Measurements from ENCODE around the gene LHFPL3.
"Not testable (repeated sequence)": the region's sequence is repeated elsewhere in the genome, so short reads cannot be mapped to it uniquely, and the experiment has no call there.

Gene LHFPL3

DNA sequence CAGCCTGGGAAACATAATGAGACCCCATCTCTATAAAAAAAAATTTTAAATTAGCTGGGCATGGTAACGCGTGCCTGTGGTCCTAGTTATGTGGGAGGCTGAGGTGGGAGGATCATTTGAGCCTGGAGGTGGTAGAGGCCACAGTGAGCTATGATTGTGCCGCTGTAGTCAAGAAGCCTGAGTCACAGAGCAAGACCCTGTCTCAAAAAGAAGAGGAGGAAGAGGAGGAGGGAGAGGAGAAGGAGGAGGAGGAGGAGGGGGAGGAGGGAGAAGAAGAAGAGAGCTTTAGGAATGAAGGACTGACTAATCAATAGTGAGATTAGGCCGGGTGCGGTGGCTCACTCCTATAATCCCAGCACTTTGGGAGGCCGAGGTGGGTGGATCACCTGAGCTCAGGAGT, 573.8 kb downstream of the LHFPL3 start:
- H3K4me3 ChIP-seq (ENCODE audit: low read depth, low read length): no peak overlapping the region
- DNase-seq (ENCODE audit: low read depth): no peak

DNA sequence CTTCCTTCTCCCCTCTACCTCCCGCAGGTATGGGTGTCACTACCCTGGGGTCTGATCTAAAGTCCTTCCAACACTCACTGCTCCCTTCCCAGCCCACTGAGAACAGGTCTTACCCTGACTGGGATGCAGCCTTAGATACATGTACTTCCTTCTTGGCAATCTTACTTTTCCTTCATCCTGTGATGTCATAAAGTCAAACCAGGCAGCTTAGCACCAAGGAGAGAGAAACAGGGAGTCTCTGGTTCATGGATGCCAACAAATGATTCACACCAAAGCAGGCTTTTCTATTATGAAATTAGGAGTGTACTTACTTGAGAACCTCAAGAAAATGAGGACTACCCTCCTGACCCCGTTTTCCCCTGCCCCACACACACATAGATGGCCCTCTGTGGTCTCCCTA, 574.6 kb downstream of the LHFPL3 start:
- DNase-seq (ENCODE audit: low read depth): no peak
- no peak overlapping the region for H3K4me3 ChIP-seq (ENCODE audit: low read depth, low read length)

DNA sequence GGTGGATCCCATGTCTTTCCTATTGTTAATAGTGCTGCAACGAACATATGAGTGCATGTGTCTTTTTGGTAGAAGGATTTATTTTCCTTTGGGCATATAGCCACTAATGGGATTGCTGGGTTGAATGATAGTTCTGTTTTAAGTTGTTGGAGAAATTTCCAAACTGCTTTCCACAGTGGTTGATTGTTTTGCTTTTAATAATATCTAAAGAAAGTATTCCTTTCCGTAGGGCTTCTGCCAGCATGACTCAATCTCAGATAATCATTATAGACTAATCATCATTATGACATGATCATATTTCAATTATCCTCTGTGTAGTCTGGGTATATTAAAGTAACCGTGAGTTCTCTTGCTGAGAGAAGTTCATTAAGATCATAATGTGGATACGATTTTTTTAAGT, 575.4 kb downstream of the LHFPL3 start:
- no peak for DNase-seq (ENCODE audit: low read depth)
- H3K4me3 ChIP-seq (ENCODE audit: low read depth, low read length): no peak overlapping the region

DNA sequence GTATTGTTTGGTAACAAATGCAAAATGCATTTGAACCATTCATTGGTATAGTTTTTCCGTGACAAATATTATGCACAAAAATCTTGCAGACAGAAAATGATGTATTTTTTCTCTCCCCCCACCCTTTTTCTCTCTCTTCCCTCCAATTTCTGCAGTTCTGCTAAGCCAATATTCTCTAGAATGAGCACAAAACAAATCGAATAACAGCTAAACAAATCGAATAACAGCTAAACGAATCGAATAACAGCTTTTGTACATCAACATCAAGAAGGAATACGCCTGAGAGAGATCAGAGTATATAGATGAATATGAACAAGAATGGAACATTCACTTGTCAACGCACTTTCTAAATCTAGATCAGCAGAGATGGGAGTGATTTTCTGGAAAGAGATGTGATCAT, 577.6 kb downstream of the LHFPL3 start:
- DNase-seq (ENCODE audit: low read depth): no peak
- no peak overlapping the region for H3K4me3 ChIP-seq (ENCODE audit: low read depth, low read length)

DNA sequence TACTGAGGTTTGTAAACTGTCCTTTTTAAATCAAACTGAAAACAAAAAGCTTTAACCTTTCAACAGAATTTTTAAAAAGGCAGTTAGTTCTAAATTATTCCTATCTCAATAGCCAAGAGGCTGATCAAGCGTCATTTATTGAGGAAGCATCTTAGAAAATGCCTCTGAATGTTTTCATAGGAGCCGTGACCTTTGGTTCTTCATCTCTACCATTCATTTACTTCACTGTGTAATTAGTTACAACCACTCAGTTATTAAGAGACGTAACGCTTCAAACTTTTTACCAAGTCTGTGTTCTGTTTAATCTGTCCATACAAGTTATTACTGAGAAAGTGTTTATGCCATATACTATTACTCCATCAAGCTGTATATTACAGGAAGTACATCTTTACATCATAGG, 578.2 kb downstream of the LHFPL3 start:
- no peak for DNase-seq (ENCODE audit: low read depth)
- no peak overlapping the region for H3K4me3 ChIP-seq (ENCODE audit: low read depth, low read length)

DNA sequence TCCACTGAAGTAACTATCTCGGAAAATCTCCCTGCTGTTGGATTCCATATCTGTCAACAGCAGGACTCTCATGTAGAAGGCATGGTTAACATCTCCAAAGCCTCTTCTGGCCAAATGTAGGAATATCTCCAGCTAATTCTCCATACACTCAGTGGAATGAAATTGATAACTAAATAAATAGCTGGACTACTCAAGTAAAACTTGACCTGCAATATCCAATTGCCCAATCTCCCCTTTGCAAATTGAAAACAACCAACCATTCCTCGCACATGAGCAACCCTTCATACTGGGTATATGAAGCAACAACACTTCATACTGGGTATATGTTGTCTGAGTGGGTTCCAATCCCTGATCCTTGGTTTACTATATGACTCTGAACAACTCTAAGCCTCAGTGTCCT, 580.2 kb downstream of the LHFPL3 start:
- no peak overlapping the region for H3K4me3 ChIP-seq (ENCODE audit: low read depth, low read length)
- no peak for DNase-seq (ENCODE audit: low read depth)

DNA sequence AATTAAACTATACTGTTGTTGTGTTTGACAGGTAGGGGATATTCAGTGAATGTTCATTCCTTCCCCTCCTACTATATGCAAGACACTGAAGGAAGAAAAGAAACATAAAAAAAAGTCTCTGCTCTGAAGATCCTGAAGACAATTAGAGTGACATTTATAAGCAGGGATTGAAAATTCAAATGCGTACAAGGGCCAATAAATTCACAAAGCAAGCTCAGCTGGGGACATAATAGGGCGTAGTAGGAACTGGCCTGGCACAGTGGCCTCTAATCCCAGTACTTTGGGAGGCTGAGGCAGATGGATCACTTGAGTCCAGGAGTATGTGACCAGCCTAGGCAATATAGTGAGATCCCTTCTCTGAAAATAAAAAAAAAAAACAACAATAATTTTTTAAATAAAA, 580.7 kb downstream of the LHFPL3 start:
- no peak overlapping the region for H3K4me3 ChIP-seq (ENCODE audit: low read depth, low read length)
- no peak for DNase-seq (ENCODE audit: low read depth)

DNA sequence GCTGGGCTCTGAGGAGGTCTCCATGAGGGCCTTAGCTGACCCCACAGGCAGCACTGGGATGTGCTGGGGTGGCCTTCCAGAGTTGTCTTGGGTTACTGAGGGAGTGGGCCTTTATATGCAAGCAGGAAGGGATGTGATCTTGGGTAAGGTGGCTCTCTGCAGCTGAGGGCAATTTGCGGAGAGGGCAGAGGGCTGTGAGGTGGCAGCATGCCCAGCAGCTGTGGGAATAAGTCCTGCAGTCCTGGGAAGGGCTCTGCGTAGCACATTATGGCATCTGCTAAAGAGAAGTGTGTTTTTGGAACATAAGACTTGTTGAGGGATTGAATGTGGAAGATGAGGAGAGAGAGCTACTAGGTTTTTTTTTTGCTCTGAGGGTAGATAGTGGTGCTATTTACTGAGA, 586.0 kb downstream of the LHFPL3 start:
- H3K4me3 ChIP-seq (ENCODE audit: low read depth, low read length): no peak overlapping the region
- DNase-seq (ENCODE audit: low read depth): no peak

DNA sequence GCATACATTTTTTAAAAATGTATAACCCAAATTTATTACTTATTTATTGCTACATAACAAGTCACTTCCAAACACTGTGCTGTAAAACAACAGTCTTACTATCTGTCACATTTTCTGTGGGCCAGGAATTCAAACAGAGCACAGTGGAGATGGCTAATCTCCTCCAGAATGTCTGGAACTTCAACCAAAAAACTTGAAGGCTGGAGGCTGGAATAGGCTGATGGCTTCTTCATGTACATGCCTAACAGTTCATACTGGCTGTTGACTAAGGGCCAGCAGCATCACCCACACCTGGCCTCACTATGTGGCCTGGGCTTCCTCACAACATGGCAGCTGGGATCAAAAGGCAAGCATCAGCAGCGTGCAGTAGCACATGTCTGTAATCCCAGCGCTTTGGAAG, 593.2 kb downstream of the LHFPL3 start:
- no peak overlapping the region for H3K4me3 ChIP-seq (ENCODE audit: low read depth, low read length)
- no peak for DNase-seq (ENCODE audit: low read depth)

DNA sequence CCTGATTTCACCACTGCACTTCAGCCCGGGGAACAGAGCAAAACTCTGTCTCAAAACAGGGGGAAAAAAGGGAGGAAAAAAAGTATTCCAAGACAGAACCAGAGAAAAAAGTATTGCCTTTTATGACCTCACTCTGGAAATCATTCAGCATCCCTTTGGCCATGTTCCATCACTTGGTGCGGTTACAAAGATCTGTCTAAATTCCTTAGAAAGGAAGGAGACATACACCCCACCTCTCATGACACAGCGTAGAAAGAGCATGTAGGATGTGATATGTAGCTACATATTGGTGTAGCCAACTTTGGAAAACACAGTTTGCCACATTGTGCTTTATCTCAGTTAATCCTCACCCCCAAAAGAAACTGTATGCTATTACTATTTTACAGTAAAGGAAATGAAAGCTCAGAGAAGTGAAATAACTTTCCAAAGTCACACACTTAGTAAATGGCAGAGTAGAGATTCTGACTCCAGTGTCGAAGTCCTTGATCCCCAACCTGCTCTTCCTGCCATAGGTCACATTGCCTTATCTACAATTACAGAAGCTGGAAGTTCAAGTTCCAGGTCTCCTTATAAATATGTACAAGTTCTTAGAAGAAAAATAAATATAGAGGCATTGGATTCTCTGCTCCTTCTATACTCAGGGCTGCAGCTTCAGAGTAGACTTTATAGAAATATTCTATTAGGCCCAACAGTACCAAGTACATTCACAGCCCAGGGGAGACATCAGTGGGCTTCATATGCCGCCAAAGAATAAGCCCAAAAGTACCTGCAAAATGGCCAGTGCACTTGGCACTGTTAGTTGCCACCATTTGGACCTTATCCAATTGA, 594.0 kb downstream of the LHFPL3 start:
- DNase-seq (ENCODE audit: low read depth): peak; percentile 37

DNA sequence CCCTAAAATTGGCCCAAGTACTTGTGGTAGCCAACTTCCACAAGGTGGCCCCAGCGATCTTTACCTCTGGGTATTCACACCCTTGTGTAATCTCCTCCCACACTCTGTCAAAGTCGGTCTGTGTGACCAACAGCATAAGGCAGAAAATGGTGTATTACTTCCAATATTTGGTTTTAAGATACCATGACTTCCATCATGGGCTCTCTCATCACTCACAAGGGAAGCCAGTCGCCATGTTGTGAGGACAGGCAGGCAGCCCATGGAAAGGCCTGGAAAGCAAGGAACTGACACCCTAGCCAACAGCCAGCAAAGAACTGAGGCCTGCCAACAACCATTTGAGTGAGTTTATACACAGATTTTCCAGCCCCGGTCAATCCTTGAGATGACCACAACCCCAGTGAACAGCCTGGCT, 594.6 kb downstream of the LHFPL3 start:
- DNase-seq (ENCODE audit: low read depth): peak; percentile 62
- H3K4me3 ChIP-seq (ENCODE audit: low read depth, low read length): no peak overlapping the region

More for the DNA sequence above, 594.0 kb downstream of the LHFPL3 start:
- no peak overlapping the region for H3K4me3 ChIP-seq (ENCODE audit: low read depth, low read length)

DNA sequence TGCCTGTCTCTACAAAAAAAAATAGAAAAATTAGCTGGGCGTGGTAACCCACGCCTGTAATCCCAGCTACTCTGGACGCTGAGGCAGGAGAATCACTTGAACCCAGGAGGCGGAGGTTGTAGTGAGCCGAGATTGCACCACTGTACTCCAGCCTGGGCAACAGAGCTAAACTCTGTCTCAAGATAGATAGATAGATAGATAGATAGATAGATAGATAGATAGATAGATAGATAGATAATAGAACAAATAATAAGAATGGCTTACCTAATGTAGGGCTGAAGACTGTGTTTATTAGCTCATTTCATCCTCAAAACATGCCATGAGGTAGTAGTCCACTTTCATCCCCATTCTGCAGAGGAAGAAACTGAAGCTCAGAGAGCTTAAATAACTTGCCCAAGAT, 597.8 kb downstream of the LHFPL3 start:
- H3K4me3 ChIP-seq (ENCODE audit: low read depth, low read length): not testable (repeated sequence)

DNA sequence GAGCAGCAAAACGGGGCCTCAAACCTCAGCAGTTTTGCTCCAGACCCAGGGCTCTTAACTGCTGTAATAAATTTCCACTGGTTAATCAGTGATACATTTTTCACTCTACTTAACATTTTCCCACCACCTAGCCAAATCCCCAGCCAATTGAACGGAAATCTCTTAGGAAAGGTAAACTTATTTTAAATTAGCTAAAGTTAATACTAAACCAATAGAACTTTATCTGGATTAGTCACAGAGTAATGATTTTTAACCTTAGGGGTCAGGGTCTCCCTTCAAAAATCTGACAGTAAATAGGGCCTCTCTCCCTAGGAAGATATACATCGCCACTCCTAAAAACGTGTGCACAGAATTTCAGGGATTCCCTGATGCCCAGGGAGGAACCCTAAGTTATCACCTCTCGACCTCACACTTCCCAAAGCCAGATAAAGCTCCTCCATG, 598.2 kb downstream of the LHFPL3 start:
- DNase-seq (ENCODE audit: low read depth): no peak
- no peak overlapping the region for H3K4me3 ChIP-seq (ENCODE audit: low read depth, low read length)

More for the DNA sequence above, 597.8 kb downstream of the LHFPL3 start:
- not testable (repeated sequence) for DNase-seq (ENCODE audit: low read depth)

DNA sequence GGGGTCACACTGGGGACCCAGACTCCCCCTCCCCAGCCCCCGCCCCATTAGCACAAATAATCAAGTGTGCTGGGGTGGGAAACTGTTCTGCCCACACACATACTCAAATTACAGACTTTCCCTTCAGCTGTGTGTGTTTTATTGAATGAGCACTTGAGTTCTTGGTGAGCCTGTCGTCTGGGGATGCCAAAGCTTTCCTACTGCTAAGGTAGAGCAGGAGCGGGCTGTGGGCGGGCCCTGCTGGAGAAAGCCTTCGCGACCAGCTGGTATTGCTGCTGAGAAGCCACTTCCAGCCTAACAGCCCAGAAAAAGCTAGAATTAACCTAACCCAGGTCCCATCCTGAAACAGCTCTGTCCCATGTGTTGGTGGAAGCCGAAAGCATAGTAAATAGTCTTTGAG, 598.7 kb downstream of the LHFPL3 start:
- DNase-seq (ENCODE audit: low read depth): no peak
- no peak overlapping the region for H3K4me3 ChIP-seq (ENCODE audit: low read depth, low read length)

DNA sequence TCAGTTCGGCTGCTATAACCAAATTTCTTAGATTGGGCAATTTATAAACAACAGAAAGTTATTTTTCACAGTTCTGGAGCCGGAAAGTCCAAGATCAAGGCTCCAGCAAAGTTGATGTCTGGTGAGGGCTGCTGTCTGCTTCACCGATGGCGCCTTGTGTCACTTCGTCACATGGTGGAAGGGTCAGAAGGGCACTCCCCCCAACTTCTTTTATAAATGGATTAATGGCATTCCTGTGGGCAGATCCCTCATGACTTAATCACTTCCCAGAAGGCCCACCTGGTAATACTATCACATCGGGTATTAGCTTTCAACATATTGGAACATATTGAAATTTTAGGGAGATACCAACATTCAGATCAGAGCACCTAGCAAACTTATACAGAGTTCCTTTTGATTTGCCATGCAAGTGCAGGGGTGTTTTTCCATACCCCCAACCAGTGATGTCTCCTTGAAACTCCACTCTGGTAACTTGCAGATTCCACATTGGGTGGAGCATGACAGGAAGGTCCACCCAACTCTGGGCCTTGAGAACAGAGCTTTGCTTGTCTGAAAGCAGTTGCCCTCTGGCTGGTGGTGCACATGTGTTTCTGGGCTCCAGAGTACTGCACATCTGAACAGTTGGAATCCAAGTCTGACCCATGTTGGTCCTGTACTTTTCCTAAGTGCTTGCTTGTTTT, 600.5 kb downstream of the LHFPL3 start:
- no peak for DNase-seq (ENCODE audit: low read depth)
- no peak overlapping the region for H3K4me3 ChIP-seq (ENCODE audit: low read depth, low read length)

DNA sequence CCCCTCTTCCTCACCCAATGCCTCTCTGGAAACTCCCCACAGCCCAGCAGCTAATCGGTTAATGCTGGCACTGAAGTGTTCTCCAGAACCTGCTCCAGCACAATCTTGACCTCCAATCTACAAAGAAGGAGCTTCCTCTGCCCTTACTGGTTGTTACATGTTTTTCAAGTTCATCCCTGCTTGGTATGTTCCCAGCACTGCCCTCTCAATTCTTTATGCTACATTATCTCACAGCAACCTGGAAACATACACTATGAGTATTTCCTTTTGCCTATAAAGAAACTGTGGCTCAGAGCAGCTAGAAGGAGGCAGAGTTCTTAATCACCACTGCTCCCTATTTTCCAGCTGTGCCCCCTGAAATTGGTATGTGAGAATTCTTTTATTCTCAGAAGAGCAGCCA, 601.5 kb downstream of the LHFPL3 start:
- H3K4me3 ChIP-seq (ENCODE audit: low read depth, low read length): no peak overlapping the region
- no peak for DNase-seq (ENCODE audit: low read depth)

DNA sequence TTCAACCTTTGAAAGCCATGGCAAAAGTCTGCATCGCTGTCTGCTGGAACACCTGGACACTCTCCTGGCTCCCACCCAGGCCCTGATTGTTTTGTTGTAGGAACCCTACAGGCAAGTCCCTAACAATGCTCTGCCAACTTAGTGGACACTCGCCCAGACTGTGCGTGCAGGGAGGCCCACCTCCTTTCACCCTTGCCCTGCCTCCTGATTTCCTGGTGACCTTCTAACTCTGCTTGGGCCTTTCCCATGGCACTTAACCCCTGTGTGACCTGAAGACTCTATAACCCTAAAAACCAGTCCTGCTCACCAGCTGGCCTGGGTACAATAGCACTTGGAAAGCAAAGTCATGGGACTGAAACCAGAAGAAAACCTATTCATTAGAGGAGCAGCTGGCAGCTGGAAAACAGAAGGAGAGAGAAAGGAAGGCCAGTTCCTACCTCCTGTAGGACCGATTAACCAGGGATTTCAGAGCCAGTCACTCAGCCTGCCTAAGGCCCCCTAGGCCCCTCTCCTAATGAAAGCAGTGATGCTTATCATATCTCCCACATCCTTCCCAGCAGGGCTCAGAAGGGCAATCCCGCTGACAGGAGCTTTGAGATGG, 602.9 kb downstream of the LHFPL3 start:
- no peak for DNase-seq (ENCODE audit: low read depth)
- H3K4me3 ChIP-seq (ENCODE audit: low read depth, low read length): no peak overlapping the region

DNA sequence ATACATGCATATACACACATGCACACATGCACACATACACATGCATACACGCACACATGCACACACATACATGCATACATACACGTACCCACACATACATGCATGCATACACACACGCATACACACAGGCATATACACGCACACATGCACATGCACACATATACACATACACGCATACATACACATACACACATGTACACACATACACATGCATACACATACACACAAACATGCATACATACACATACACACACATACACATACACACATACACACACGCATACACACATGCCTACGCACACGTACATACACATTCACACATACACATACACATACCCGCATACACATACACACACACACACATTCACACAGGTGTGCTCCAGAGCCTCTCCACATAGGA, 604.6 kb downstream of the LHFPL3 start:
- no peak overlapping the region for H3K4me3 ChIP-seq (ENCODE audit: low read depth, low read length)
- DNase-seq (ENCODE audit: low read depth): no peak

DNA sequence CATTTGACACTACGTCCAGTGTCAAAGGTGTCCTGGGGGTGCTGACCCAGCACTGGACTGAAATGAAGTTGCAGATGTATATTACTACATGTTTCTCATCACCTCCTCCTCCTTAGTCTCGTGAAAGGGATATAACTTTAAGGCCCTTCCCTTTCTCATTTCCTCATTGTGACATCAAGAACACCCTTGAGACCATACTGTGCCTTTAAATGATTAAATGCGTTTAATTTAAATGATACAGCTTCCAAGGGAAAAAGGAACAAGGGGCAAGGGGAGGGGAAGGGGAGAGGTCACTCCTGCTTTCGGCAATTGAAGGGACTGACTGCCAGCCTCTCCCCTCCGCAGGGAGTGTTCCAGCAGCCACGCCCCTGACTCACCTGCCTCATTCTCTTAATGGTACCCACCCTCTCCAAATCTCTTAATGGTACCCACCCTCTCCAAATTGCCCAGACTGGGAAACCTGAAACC, 605.2 kb downstream of the LHFPL3 start:
- no peak overlapping the region for H3K4me3 ChIP-seq (ENCODE audit: low read depth, low read length)
- DNase-seq (ENCODE audit: low read depth): no peak

DNA sequence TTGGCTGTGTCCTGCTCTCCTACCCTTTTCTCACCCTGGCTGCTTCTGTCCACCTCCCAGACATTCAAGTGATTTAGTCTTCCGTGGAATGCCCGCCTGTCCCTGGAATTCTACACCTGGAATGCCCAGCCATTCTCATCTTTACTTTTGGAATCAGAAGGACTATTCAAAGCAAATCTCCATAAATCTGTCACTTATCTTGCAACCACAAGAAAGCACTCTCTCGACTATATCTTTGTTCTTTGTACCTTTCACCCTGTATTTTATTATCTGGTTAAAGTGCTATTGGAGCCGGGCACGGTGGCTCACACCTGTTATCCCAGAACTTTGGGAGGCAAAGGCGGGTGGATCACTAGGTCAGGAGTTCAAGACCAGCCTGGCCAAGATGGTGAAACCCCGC, 606.3 kb downstream of the LHFPL3 start:
- H3K4me3 ChIP-seq (ENCODE audit: low read depth, low read length): no peak overlapping the region
- no peak for DNase-seq (ENCODE audit: low read depth)
